Tibial artery (tissue), 4 donors: ENCODE measurements around the gene PRB3.

Source experiments
- DNase-seq, 2 donors: peaks; one replicate each; pipeline ENCODE4 v3.0.0-alpha.2; 2019
- H3K27ac ChIP-seq, 2 donors: fragments of 200-600 bp; sonication (generic) in 1 of 2; 1 replicate in 1 of 2; 2 replicates in 1 of 2; pipeline ENCODE4 v1.5.1; 2018 to 2019; ENCODE audit warnings: mild to moderate bottlenecking in 1 of 2
- H3K27me3 ChIP-seq, 2 donors: fragments of 200-600 bp; sonication (generic) in 1 of 2; one replicate each; pipeline versions ENCODE4 v1.5.1 to v1.6.0; 2016 to 2019
- H3K36me3 ChIP-seq, 3 donors: fragments of 200-600 bp; sonication (generic) in 2 of 3; one replicate each; pipeline ENCODE4 v1.5.1; 2016 to 2019; ENCODE audit warnings: mild to moderate bottlenecking in 2 of 3
- H3K4me1 ChIP-seq, 4 donors: fragments of 200-600 bp; sonication (generic) in 2 of 4; 1 replicate in 3 of 4; 2 replicates in 1 of 4; pipeline ENCODE4 v1.5.1; 2016 to 2019
- H3K4me3 ChIP-seq, 2 donors: fragments of 200-600 bp; sonication (generic) in 1 of 2; 1 replicate in 1 of 2; 2 replicates in 1 of 2; pipeline ENCODE4 v1.5.1; 2018 to 2019; ENCODE audit warnings: mild to moderate bottlenecking in 2 of 2
- H3K9me3 ChIP-seq, 3 donors: fragments of 200-600 bp; sonication (generic) in 1 of 3; one replicate each; pipeline ENCODE4 v1.5.1; 2016 to 2019
- intact Hi-C: fragments of 100-400 bp; cut with DNase I; formaldehyde crosslinking; loops from one replicate; pipeline ENCODE4 v1.15.0; 2023; ENCODE audit warnings: low total_unique reads
- TF ChIP-seq, protein P1 (sequence below), 2 experiments: fragments of 200-600 bp in 1 of 2; fragments of 450-650 bp in 1 of 2; IDR thresholded peaks; one replicate each; pipeline ENCODE4 v1.5.1; 2017 to 2019; ENCODE audit warnings: antibody characterized with exemption in 2 of 2, mild to moderate bottlenecking in 1 of 2, moderate library complexity in 1 of 2

Gene PRB3

DNA sequence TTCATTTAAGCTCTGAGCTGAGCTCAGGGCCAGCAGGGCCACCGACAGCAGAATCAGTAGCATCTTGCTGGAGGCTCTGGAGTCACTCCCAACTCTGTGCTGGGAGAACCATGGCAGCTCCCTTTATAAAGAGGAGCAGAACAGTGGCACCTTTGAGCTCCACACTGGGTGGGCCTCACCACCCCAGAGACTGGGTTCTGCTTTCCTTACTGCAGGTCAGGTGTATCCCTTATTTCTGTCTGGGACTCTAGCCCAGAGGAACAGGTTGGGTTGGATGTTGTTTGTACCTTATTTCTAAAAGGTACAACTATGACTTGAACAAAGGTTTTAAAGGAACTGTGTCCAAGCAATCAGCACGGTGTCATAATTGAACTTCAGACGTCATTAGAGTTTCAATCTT, at the start of gene PRB3:
Gene PRB3 (minus strand): TSS at position 101 of the 400 bp plus-strand sequence. CDS start 38 bp downstream, at position 63.
- no peaks in the 10 kb centered on the region for H3K27me3 ChIP-seq
- no peaks in the 10 kb centered on the region for H3K4me1 ChIP-seq
- H3K4me3 ChIP-seq: no peak within 1 kb of the TSS
- no peak within 1 kb of the TSS for H3K27ac ChIP-seq
- DNase-seq: no peak
- TF ChIP-seq, protein P1, sequence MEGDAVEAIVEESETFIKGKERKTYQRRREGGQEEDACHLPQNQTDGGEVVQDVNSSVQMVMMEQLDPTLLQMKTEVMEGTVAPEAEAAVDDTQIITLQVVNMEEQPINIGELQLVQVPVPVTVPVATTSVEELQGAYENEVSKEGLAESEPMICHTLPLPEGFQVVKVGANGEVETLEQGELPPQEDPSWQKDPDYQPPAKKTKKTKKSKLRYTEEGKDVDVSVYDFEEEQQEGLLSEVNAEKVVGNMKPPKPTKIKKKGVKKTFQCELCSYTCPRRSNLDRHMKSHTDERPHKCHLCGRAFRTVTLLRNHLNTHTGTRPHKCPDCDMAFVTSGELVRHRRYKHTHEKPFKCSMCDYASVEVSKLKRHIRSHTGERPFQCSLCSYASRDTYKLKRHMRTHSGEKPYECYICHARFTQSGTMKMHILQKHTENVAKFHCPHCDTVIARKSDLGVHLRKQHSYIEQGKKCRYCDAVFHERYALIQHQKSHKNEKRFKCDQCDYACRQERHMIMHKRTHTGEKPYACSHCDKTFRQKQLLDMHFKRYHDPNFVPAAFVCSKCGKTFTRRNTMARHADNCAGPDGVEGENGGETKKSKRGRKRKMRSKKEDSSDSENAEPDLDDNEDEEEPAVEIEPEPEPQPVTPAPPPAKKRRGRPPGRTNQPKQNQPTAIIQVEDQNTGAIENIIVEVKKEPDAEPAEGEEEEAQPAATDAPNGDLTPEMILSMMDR (IDR thresholded peaks at IDR 0.05): no peak
- H3K9me3 ChIP-seq: no peaks in the 10 kb centered on the region
- no peaks in the 10 kb centered on the region for H3K36me3 ChIP-seq
- intact Hi-C loops: no loop called here

DNA sequence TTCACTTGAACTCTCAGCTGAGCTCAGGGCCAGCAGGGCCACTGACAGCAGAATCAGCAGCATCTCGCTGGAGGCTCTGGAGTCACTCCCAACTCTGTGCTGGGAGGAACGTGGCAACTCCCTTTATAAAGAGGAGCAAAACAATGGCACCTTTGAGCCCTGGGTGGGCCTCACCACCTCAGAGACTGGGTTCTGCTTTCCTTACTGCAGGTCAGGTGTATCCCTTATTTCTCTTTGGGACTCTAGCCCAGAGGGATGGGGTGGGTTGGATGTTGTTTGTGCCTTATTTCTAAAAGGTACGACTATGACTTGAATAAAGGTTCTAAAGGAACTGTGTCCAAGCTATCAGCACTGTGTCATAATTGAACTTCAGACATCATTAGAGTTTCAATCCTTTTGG, 40.8 kb upstream of the PRB3 start, which contains the start of gene PRB4:
Gene PRB4 (minus strand): TSS at position 101 of the 400 bp plus-strand sequence. CDS start 38 bp downstream, at position 63.
- Histone ChIP-seq H3K27ac (no peak within 1 kb of the TSS), H3K4me3 (no peak within 1 kb of the TSS), H3K36me3 (no peaks in the 10 kb centered on the region), H3K27me3 (no peaks in the 10 kb centered on the region), H3K4me1 (no peaks in the 10 kb centered on the region), H3K9me3 (peaks cover 0 to 13% (median 0%) of the 10 kb centered on the region in 3 donors)
- DNase-seq: no peak
- intact Hi-C loops: no loop called here
- TF ChIP-seq, protein P1 (IDR thresholded peaks at IDR 0.05): no peak

DNA sequence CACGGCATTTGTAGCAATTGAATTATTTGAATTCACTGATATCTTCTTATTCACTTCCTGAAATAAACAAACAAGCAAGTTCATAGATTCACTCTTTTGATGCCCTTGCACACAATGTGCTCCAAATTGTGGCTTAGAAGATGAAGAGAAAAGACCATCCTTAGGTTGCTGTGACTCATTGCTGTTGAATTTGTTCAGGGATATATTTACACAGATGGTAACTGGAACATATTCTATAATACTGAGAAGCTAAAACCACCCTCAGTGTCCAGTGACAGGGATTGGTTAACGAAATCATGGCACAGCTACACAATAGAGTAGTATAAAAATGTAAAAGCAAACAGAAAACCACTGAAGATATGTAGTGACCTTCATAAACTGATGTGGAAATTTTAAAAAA, 37.6 kb upstream of the PRB3 start:
- Histone ChIP-seq H3K4me1 (no peaks in the 10 kb centered on the region), H3K4me3 (no peak overlapping the region), H3K36me3 (no peaks in the 10 kb centered on the region), H3K27me3 (no peaks in the 10 kb centered on the region), H3K27ac (no peak overlapping the region), H3K9me3 (peaks cover 0 to 13% (median 0%) of the 10 kb centered on the region in 3 donors)
- TF ChIP-seq, protein P1 (IDR thresholded peaks at IDR 0.05): no peak
- intact Hi-C loops: no loop called here
- DNase-seq: no peak

DNA sequence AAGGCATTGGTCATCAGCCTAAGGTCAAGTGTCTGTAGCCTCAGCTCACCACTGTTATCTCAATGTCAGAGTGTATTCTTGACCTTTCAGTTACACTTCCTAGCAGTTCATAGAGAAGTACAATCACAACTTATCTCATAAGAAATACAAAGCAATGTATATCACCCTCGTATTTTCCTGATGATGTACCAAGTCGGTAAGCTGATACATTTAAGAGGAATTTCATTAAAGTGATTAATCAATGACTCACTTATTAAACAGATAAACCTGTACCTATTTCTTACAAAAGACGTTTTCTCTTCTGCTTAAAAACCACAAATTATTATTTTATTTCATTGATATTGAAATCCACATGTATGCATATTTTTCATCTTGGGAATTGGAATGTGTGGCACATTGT, 3.9 kb upstream of the PRB3 start:
- Histone ChIP-seq H3K36me3 (no peaks in the 10 kb centered on the region), H3K4me3 (no peak overlapping the region), H3K27ac (no peak overlapping the region), H3K9me3 (no peaks in the 10 kb centered on the region), H3K4me1 (no peaks in the 10 kb centered on the region), H3K27me3 (no peaks in the 10 kb centered on the region)
- intact Hi-C loops: no loop called here
- TF ChIP-seq, protein P1 (IDR thresholded peaks at IDR 0.05): no peak
- DNase-seq: no peak

DNA sequence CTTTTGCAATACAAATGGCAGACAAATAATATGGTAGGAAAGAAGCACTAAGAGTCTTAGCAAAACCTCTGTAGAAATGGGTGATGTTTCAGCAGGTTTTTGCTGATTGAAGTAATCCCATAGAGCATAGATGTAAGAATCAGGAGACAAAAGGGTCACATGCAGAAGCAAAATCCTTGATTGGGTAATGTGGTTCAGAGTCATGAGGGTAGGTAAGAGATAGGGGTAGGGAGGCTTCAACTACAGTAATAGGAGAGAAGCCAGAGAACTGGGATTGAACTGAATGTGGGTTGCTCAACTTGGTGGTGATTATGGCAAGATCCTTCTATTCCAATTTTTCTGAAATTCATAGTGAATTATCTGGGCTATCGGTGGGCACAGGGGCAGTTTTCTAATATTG, 5.0 kb downstream of the PRB3 start:
- H3K36me3 ChIP-seq: no peaks in the 10 kb centered on the region
- H3K4me3 ChIP-seq: no peak overlapping the region
- H3K27ac ChIP-seq: no peak overlapping the region
- intact Hi-C loops: no loop called here
- TF ChIP-seq, protein P1 (IDR thresholded peaks at IDR 0.05): no peak
- H3K9me3 ChIP-seq: peaks cover 0 to 22% (median 0%) of the 10 kb centered on the region in 3 donors
- no peaks in the 10 kb centered on the region for H3K27me3 ChIP-seq
- H3K4me1 ChIP-seq: no peaks in the 10 kb centered on the region
- DNase-seq: no peak

DNA sequence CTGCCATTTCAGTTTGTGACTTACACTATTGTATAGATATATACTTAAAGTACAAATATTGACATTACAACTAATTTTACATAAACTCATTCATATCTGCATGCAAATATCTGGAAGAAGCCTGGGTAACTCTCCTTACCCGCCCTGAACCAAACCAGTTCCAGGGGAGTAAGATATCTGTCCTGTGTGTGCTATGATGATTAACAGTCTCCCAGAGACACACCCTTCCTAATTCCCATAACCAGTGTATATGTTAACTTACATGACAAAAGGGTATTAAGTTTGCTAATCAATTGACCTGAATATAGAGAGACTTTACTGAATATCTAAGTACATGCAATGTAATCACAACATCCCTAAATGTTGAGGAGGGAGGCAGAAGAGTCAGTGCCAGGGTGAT, 23.0 kb downstream of the PRB3 start:
- Histone ChIP-seq H3K4me1 (no peaks in the 10 kb centered on the region), H3K36me3 (no peaks in the 10 kb centered on the region), H3K4me3 (no peak overlapping the region), H3K27ac (no peak overlapping the region), H3K27me3 (no peaks in the 10 kb centered on the region), H3K9me3 (peaks cover 0 to 6% (median 4%) of the 10 kb centered on the region in 3 donors)
- DNase-seq: no peak
- TF ChIP-seq, protein P1 (IDR thresholded peaks at IDR 0.05): no peak
- intact Hi-C loops: no loop called here
